ENCODE results near the gene KAZN.

Gene KAZN

GRCh38 chr1:15007368-15007767 is 408.9 kb downstream of the KAZN start:
- no peak overlapping the region for H3K23ac ChIP-seq (ENCODE audit: low read length)
- no peak overlapping the region for H2AFZ ChIP-seq (ENCODE audit: insufficient read depth, low read length, poor library complexity)
- no peak overlapping the region for H3K27ac ChIP-seq (ENCODE audit: low read depth, low read length)
- H3K79me1 ChIP-seq (ENCODE audit: low read length): no peaks in the 10 kb centered on the region
- DNase-seq: no peak
- H3K79me2 ChIP-seq (ENCODE audit: control insufficient read depth, insufficient read depth, low read length, poor library complexity): no peaks in the 10 kb centered on the region
- peaks cover 2% of the 10 kb centered on the region in 2 experiments for H3K36me3 ChIP-seq (ENCODE audit: control insufficient read depth in 1 of 2, insufficient read depth in 2 of 2, low read length in 2 of 2)
- no peak overlapping the region for H3K4ac ChIP-seq (ENCODE audit: low read depth, low read length)
- no CpG with 5 or more reads among the region's 11 CpGs for WGBS (ENCODE audit: extremely low coverage, insufficient coverage, insufficient read length)
- no peak overlapping the region for H3K14ac ChIP-seq (ENCODE audit: low read length)
- peaks cover 2 to 4% of the 10 kb centered on the region in 2 experiments for H3K4me1 ChIP-seq (ENCODE audit: control insufficient read depth in 1 of 2, insufficient read depth in 2 of 2, low read length in 2 of 2)
- no peak overlapping the region for H3K9ac ChIP-seq (ENCODE audit: low read length)
- no peaks in the 10 kb centered on the region for H3K27me3 ChIP-seq (ENCODE audit: insufficient read depth, low read length)
- H3K9me3 ChIP-seq (ENCODE audit: insufficient read depth, low read depth, low read length): no peaks in the 10 kb centered on the region
- H4K8ac ChIP-seq (ENCODE audit: low read depth, low read length): no peak overlapping the region
- H4K91ac ChIP-seq (ENCODE audit: low read depth, low read length): no peak overlapping the region
- no peak overlapping the region for H2BK5ac ChIP-seq (ENCODE audit: low read depth, low read length, poor library complexity)
- H3K18ac ChIP-seq (ENCODE audit: low read length): no peak overlapping the region
- H3K4me3 ChIP-seq (ENCODE audit: low read depth, low read length): no peak overlapping the region
- no peak overlapping the region for H2AK5ac ChIP-seq (ENCODE audit: low read length)
- no peak overlapping the region for H4K12ac ChIP-seq (ENCODE audit: low read depth, low read length)
- no peak overlapping the region for H2BK120ac ChIP-seq (ENCODE audit: insufficient read depth, low read length, poor library complexity)
- no peak overlapping the region for H3K4me2 ChIP-seq (ENCODE audit: low read length)
- no peak overlapping the region for H2BK12ac ChIP-seq (ENCODE audit: low read length)

GRCh38 chr1:15007842-15008241 is 409.4 kb downstream of the KAZN start:
- H2AK5ac ChIP-seq (ENCODE audit: low read length): no peak overlapping the region
- H2BK5ac ChIP-seq (ENCODE audit: low read depth, low read length, poor library complexity): no peak overlapping the region
- no peak overlapping the region for H3K18ac ChIP-seq (ENCODE audit: low read length)
- no peaks in the 10 kb centered on the region for H3K79me2 ChIP-seq (ENCODE audit: control insufficient read depth, insufficient read depth, low read length, poor library complexity)
- no peak overlapping the region for H4K8ac ChIP-seq (ENCODE audit: low read depth, low read length)
- H3K14ac ChIP-seq (ENCODE audit: low read length): no peak overlapping the region
- no peak for DNase-seq
- no peak overlapping the region for H3K4me3 ChIP-seq (ENCODE audit: low read depth, low read length)
- peaks cover 2 to 4% of the 10 kb centered on the region in 2 experiments for H3K4me1 ChIP-seq (ENCODE audit: control insufficient read depth in 1 of 2, insufficient read depth in 2 of 2, low read length in 2 of 2)
- no peak overlapping the region for H3K27ac ChIP-seq (ENCODE audit: low read depth, low read length)
- H2BK12ac ChIP-seq (ENCODE audit: low read length): no peak overlapping the region
- H4K91ac ChIP-seq (ENCODE audit: low read depth, low read length): no peak overlapping the region
- no peak overlapping the region for H3K4me2 ChIP-seq (ENCODE audit: low read length)
- H3K79me1 ChIP-seq (ENCODE audit: low read length): no peaks in the 10 kb centered on the region
- no peak overlapping the region for H2AFZ ChIP-seq (ENCODE audit: insufficient read depth, low read length, poor library complexity)
- no peak overlapping the region for H3K4ac ChIP-seq (ENCODE audit: low read depth, low read length)
- H3K23ac ChIP-seq (ENCODE audit: low read length): no peak overlapping the region
- H3K9ac ChIP-seq (ENCODE audit: low read length): no peak overlapping the region
- H3K9me3 ChIP-seq (ENCODE audit: insufficient read depth, low read depth, low read length): no peaks in the 10 kb centered on the region
- H3K27me3 ChIP-seq (ENCODE audit: insufficient read depth, low read length): no peaks in the 10 kb centered on the region
- no CpG with 5 or more reads among the region's 12 CpGs for WGBS (ENCODE audit: extremely low coverage, insufficient coverage, insufficient read length)
- H4K12ac ChIP-seq (ENCODE audit: low read depth, low read length): no peak overlapping the region
- H3K36me3 ChIP-seq (ENCODE audit: control insufficient read depth in 1 of 2, insufficient read depth in 2 of 2, low read length in 2 of 2): peaks cover 2% of the 10 kb centered on the region in 2 experiments
- no peak overlapping the region for H2BK120ac ChIP-seq (ENCODE audit: insufficient read depth, low read length, poor library complexity)

- Histone ChIP-seq H2BK12ac (ENCODE audit: low read length) (no peak overlapping the region), H4K8ac (ENCODE audit: low read depth, low read length) (no peak overlapping the region), H3K9me3 (ENCODE audit: insufficient read depth, low read depth, low read length) (no peaks in the 10 kb centered on the region), H2BK5ac (ENCODE audit: low read depth, low read length, poor library complexity) (no peak overlapping the region), H3K27me3 (ENCODE audit: insufficient read depth, low read length) (no peaks in the 10 kb centered on the region), H2AFZ (ENCODE audit: insufficient read depth, low read length, poor library complexity) (no peak overlapping the region), H2BK120ac (ENCODE audit: insufficient read depth, low read length, poor library complexity) (no peak overlapping the region), H3K4me2 (ENCODE audit: low read length) (no peak overlapping the region), H3K79me2 (ENCODE audit: control insufficient read depth, insufficient read depth, low read length, poor library complexity) (no peaks in the 10 kb centered on the region), H2AK5ac (ENCODE audit: low read length) (no peak overlapping the region), H4K91ac (ENCODE audit: low read depth, low read length) (no peak overlapping the region), H3K18ac (ENCODE audit: low read length) (no peak overlapping the region), H3K36me3 (ENCODE audit: control insufficient read depth in 1 of 2, insufficient read depth in 2 of 2, low read length in 2 of 2) (peaks cover 2% of the 10 kb centered on the region in 2 experiments), H3K27ac (ENCODE audit: low read depth, low read length) (no peak overlapping the region), H3K23ac (ENCODE audit: low read length) (no peak overlapping the region), H3K4ac (ENCODE audit: low read depth, low read length) (no peak overlapping the region), H3K4me3 (ENCODE audit: low read depth, low read length) (no peak overlapping the region), H4K12ac (ENCODE audit: low read depth, low read length) (no peak overlapping the region), H3K79me1 (ENCODE audit: low read length) (no peaks in the 10 kb centered on the region), H3K9ac (ENCODE audit: low read length) (no peak overlapping the region), H3K4me1 (ENCODE audit: control insufficient read depth in 1 of 2, insufficient read depth in 2 of 2, low read length in 2 of 2) (peaks cover 2 to 4% of the 10 kb centered on the region in 2 experiments), H3K14ac (ENCODE audit: low read length) (no peak overlapping the region)
- WGBS (ENCODE audit: extremely low coverage, insufficient coverage, insufficient read length): no CpG with 5 or more reads among the region's 19 CpGs
- no peak for DNase-seq
Measured at GRCh38 chr1:15008783-15009729, 410.6 kb downstream of the KAZN start.

- H4K12ac ChIP-seq (ENCODE audit: low read depth, low read length): no peak overlapping the region
- H3K4me2 ChIP-seq (ENCODE audit: low read length): no peak overlapping the region
- no peak overlapping the region for H4K8ac ChIP-seq (ENCODE audit: low read depth, low read length)
- H3K4me1 ChIP-seq (ENCODE audit: control insufficient read depth in 1 of 2, insufficient read depth in 2 of 2, low read length in 2 of 2): peaks cover 2 to 4% of the 10 kb centered on the region in 2 experiments
- WGBS (ENCODE audit: extremely low coverage, insufficient coverage, insufficient read length): no CpG with 5 or more reads among the region's 2 CpGs
- no peak overlapping the region for H2AFZ ChIP-seq (ENCODE audit: insufficient read depth, low read length, poor library complexity)
- H2AK5ac ChIP-seq (ENCODE audit: low read length): no peak overlapping the region
- no peak for DNase-seq
- no peak overlapping the region for H2BK12ac ChIP-seq (ENCODE audit: low read length)
- H3K27ac ChIP-seq (ENCODE audit: low read depth, low read length): no peak overlapping the region
- no peak overlapping the region for H4K91ac ChIP-seq (ENCODE audit: low read depth, low read length)
- H3K14ac ChIP-seq (ENCODE audit: low read length): no peak overlapping the region
- H2BK120ac ChIP-seq (ENCODE audit: insufficient read depth, low read length, poor library complexity): no peak overlapping the region
- no peaks in the 10 kb centered on the region for H3K79me1 ChIP-seq (ENCODE audit: low read length)
- H3K23ac ChIP-seq (ENCODE audit: low read length): no peak overlapping the region
- no peaks in the 10 kb centered on the region for H3K79me2 ChIP-seq (ENCODE audit: control insufficient read depth, insufficient read depth, low read length, poor library complexity)
- peaks cover 2% of the 10 kb centered on the region in 2 experiments for H3K36me3 ChIP-seq (ENCODE audit: control insufficient read depth in 1 of 2, insufficient read depth in 2 of 2, low read length in 2 of 2)
- H3K9me3 ChIP-seq (ENCODE audit: insufficient read depth, low read depth, low read length): no peaks in the 10 kb centered on the region
- H3K9ac ChIP-seq (ENCODE audit: low read length): no peak overlapping the region
- H3K27me3 ChIP-seq (ENCODE audit: insufficient read depth, low read length): no peaks in the 10 kb centered on the region
- no peak overlapping the region for H3K4ac ChIP-seq (ENCODE audit: low read depth, low read length)
- H2BK5ac ChIP-seq (ENCODE audit: low read depth, low read length, poor library complexity): no peak overlapping the region
- H3K18ac ChIP-seq (ENCODE audit: low read length): no peak overlapping the region
- no peak overlapping the region for H3K4me3 ChIP-seq (ENCODE audit: low read depth, low read length)
Measured at GRCh38 chr1:15011160-15011559, 412.7 kb downstream of the KAZN start.
